ENCODE data around the gene USP31. TPM values are rescaled to one million over a fixed set of nuclear protein-coding genes. Genes with fewer than 3 reads are reported as not detected.

The USP31 gene
- total and polyA plus RNA-seq, 11 donors = 9.2 to 49.9 (median 23.8) TPM

DNA sequence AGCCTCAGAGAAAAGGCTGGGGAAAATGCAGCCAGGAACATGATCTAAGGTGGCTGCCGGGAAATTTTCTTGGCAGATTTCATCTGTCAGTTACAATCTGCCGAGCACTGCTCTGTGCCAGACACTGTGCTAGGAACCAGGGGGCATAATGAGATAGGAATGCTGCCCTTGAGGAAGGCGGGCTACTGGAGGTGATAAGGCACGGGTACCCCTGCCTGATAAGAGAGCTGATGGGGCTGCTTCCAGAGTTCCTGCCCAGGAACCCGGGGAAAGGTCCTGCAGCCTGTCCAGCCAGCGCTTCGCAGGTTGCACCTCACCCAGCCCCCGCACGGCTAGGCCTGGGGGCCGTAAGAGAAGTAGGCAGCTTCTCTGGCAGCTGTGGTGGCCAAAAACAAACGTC is 36.4 kb upstream of the USP31 start:
- 10 to 18% (median 14%) methylated on average over 4 to 11 of the region's 11 CpGs for WGBS, 4 donors
- intact Hi-C loops (cut with DNase I) = loop anchor here in 4 of 10 donors (10.0 kb wide), 4 partner anchors 59 to 291 kb away; no protein-coding TSS in a partner anchor

DNA sequence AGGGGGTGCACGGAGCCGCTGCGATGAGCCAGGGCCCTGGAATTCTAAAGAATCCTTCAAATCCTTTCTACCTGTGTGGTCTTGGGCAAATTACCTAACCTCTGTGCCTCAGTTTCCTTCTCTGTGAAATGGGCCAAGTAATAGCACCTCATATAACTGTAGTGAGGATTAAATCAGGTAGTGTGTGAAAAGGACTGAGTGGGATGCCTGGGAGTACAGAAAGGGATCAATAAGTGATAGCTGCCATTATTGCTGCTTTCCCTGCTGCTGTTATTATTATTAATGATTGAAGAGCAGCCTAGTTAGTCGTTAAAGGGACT is 34.3 kb upstream of the USP31 start:
- intact Hi-C loops (cut with DNase I) = loop anchor here in 6 of 10 donors (2.0 to 10.0 kb wide), 5 partner anchors 61 to 289 kb away; no protein-coding TSS in a partner anchor

More for the DNA sequence above, 36.4 kb upstream of the USP31 start:
- peak in 3 of 4 donors; percentile 31 to 69 (median 60) for ATAC-seq
- H3K4me3 ChIP-seq = no peak overlapping the region
- peaks cover 0 to 28% (median 12%) of the 10 kb centered on the region in 12 donors for H3K4me1 ChIP-seq
- TF ChIP-seq, protein P1, sequence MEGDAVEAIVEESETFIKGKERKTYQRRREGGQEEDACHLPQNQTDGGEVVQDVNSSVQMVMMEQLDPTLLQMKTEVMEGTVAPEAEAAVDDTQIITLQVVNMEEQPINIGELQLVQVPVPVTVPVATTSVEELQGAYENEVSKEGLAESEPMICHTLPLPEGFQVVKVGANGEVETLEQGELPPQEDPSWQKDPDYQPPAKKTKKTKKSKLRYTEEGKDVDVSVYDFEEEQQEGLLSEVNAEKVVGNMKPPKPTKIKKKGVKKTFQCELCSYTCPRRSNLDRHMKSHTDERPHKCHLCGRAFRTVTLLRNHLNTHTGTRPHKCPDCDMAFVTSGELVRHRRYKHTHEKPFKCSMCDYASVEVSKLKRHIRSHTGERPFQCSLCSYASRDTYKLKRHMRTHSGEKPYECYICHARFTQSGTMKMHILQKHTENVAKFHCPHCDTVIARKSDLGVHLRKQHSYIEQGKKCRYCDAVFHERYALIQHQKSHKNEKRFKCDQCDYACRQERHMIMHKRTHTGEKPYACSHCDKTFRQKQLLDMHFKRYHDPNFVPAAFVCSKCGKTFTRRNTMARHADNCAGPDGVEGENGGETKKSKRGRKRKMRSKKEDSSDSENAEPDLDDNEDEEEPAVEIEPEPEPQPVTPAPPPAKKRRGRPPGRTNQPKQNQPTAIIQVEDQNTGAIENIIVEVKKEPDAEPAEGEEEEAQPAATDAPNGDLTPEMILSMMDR (IDR thresholded peaks at IDR 0.05) = no peak
- no peak for TF ChIP-seq POLR2A (IDR thresholded peaks at IDR 0.05)
- H3K27ac ChIP-seq = peak overlapping the region in 1 of 12 donors; percentile 1
- H3K9me3 ChIP-seq = no peaks in the 10 kb centered on the region
- no peaks in the 10 kb centered on the region for H3K36me3 ChIP-seq
- H3K27me3 ChIP-seq = peaks cover 10 to 50% (median 27%) of the 10 kb centered on the region in 9 donors
- DNase-seq = peak in 2 of 5 donors; percentile 23 to 67

DNA sequence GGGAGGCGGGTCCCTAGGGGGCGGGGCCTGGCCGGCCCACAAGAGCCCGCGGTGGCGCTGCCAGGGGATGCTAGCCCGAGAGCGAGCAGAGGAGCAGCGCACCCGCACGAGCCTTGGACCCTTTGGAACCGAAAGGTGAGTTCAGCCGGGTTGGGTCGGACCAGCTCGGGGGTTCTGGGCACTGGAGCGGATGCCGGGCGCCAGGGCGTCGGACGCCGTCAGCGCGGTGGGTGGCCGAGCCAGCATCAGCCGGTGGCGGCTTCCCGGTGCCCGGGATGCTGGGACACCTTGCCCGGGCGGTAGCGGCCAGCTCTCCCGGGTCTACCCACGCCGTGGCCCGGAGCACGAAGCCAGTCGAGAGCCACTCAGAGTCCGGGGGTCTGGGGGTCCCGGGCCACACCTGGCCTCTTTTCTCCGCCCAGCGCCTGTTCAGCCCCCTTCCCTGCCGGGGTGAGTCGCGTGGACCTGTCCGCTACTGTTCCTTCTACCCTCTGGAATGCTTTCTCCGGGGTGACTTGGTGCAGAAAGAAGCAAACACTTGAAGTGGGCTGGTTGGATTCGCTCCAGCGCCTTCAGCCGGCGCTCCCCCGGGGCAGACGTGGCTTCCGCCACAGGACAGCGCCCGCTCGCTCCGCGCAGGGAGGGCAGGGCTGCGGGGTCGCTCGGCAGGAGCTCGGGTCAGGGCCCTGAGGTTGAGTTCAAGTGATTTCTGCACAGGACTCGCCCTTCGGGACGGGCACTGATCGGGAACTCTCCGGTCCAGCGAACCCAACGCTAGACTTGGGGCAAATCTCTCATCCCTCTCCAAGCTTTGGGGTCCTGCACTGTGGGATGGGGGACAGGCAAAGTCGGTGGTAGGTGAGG is 33.7 kb upstream of the USP31 start, which contains the start of gene SCNN1G:
SCNN1G (plus strand) TSS at position 67 of the 864 bp plus-strand sequence. CDS start 3,527 bp downstream, outside the sequence.
- TF ChIP-seq, protein P1 (IDR thresholded peaks at IDR 0.05) = peak in 10 of 12 donors; percentile 20 to 61 (median 44)
- TF ChIP-seq POLR2A (IDR thresholded peaks at IDR 0.05) = no peak
- DNase-seq = peak in 3 of 5 donors; percentile 25 to 64 (median 31)
- Histone ChIP-seq H3K36me3 (no peaks in the 10 kb centered on the region), H3K27me3 (peaks cover 10 to 58% (median 30%) of the 10 kb centered on the region in 9 donors), H3K9me3 (no peaks in the 10 kb centered on the region), H3K4me3 (peak within 1 kb of the TSS in 11 of 12 donors; percentile 34 to 52 (median 44)), H3K4me1 (peaks cover 0 to 28% (median 12%) of the 10 kb centered on the region in 12 donors), H3K27ac (no peak within 1 kb of the TSS)
- intact Hi-C loops (cut with DNase I) = loop anchor here (1.0 to 10.0 kb wide), 8 partner anchors 62 to 288 kb away; no protein-coding TSS in a partner anchor
- WGBS, 4 donors = 2 to 3% (median 2%) methylated on average over 40 to 71 of the region's 71 CpGs
- peak in 3 of 4 donors; percentile 17 to 33 (median 21) for ATAC-seq

More for the DNA sequence above, 34.3 kb upstream of the USP31 start:
- Histone ChIP-seq H3K4me3 (no peak overlapping the region), H3K9me3 (no peaks in the 10 kb centered on the region), H3K27ac (no peak overlapping the region), H3K27me3 (peaks cover 10 to 58% (median 30%) of the 10 kb centered on the region in 9 donors), H3K4me1 (peaks cover 0 to 28% (median 12%) of the 10 kb centered on the region in 12 donors), H3K36me3 (no peaks in the 10 kb centered on the region)
- ATAC-seq (no peak), DNase-seq (no peak)
- TF ChIP-seq, protein P1 (IDR thresholded peaks at IDR 0.05) = no peak
- TF ChIP-seq POLR2A (IDR thresholded peaks at IDR 0.05) = no peak
- WGBS, 4 donors = 9 to 23% (median 19%) methylated on average over 4 of the region's 4 CpGs

DNA sequence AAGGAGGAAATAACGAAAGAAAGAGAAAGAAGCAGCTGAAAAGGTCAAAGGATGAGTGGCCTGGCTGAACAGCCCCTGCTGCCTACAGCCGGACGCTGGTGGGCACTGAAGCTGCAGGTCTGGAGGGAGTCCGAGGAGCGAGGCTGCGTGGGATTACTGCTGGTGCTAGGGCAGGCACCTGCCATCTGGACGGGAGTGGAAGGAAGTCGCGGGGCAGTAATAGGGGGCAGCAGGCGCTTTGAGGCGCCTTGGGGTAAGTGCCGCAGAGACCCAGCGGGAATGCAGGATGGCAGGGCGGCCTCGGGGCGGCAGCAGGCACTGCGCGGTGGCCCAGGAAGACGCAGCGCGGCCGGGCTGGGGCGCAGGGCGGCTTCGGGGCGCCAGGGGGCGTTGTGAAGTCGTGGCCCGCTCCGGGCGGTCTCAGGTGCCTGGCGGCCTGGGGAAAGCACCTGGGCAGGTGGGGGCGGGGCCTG is 33.0 kb upstream of the USP31 start:
- DNase-seq (peak; percentile 52 to 87 (median 68)), ATAC-seq (peak; percentile 79 to 97 (median 96))
- Histone ChIP-seq H3K4me1 (peaks cover 0 to 28% (median 12%) of the 10 kb centered on the region in 12 donors), H3K9me3 (no peaks in the 10 kb centered on the region), H3K27ac (no peak overlapping the region), H3K4me3 (peak overlapping the region in 11 of 12 donors; percentile 34 to 52 (median 44)), H3K27me3 (peaks cover 10 to 58% (median 32%) of the 10 kb centered on the region in 9 donors), H3K36me3 (no peaks in the 10 kb centered on the region)
- intact Hi-C loops (cut with DNase I) = loop anchor here (1.0 to 10.0 kb wide), 8 partner anchors 63 to 287 kb away; no protein-coding TSS in a partner anchor
- TF ChIP-seq, protein P1 (IDR thresholded peaks at IDR 0.05) = peak; percentile 78 to 99 (median 94)
- TF ChIP-seq POLR2A (IDR thresholded peaks at IDR 0.05) = no peak
- whole genome bisulfite sequencing, 4 donors = 3 to 9% (median 6%) methylated on average over 16 to 33 of the region's 33 CpGs
